AG08395 (cell line): ENCODE measurements around the gene ENG.
"Not testable (repeated sequence)": the region's sequence is repeated elsewhere in the genome, so short reads cannot be mapped to it uniquely, and the experiment has no call there.

Source experiments
- DNase-seq: peaks from one replicate; pipeline ENCODE4 v3.0.0; 2012; ENCODE audit warnings: mixed read lengths, low spot score

Gene ENG

GRCh38 chr9:127791085-127791484 lies 63.4 kb downstream of the ENG start:
- DNase-seq, result no peak

- DNase-seq, result no peak
These were observed 64.2 kb downstream of the ENG start for GRCh38 chr9:127790094-127790855.

GRCh38 chr9:127789179-127789578 lies 65.3 kb downstream of the ENG start:
- no peak for DNase-seq

- DNase-seq, result no peak
These were observed 66.0 kb downstream of the ENG start for GRCh38 chr9:127788337-127789011.

- peak; percentile 35 for DNase-seq
These were observed 67.7 kb downstream of the ENG start for GRCh38 chr9:127786773-127787104.

- peak; percentile 96 for DNase-seq
These were observed 68.3 kb downstream of the ENG start, which contains the start of gene CDK9 for GRCh38 chr9:127785933-127786772. CDK9 (plus strand) TSS chr9:127786034; CDS start chr9:127786149, 115 bp downstream.

GRCh38 chr9:127785023-127785932 lies 69.2 kb downstream of the ENG start:
- peak; percentile 92 for DNase-seq

- no peak for DNase-seq
These were observed 71.1 kb downstream of the ENG start for GRCh38 chr9:127783111-127784008.

GRCh38 chr9:127781806-127782205 lies 72.7 kb downstream of the ENG start:
- DNase-seq, result no peak

- DNase-seq, result not testable (repeated sequence)
These were observed 73.5 kb downstream of the ENG start for GRCh38 chr9:127780909-127781308.

GRCh38 chr9:127780126-127780885 lies 74.2 kb downstream of the ENG start:
- no peak for DNase-seq

GRCh38 chr9:127779136-127779981 lies 75.1 kb downstream of the ENG start:
- DNase-seq, result no peak

- no peak for DNase-seq
These were observed 76.0 kb downstream of the ENG start, which contains the start of gene SH2D3C for GRCh38 chr9:127778280-127779135. SH2D3C (minus strand) TSS chr9:127778666; CDS start chr9:127778627, 39 bp downstream.

- DNase-seq, result no peak
These were observed 77.0 kb downstream of the ENG start for GRCh38 chr9:127777368-127777980.

- DNase-seq, result no peak
These were observed 77.6 kb downstream of the ENG start for GRCh38 chr9:127776924-127777289.

- no peak for DNase-seq
These were observed 78.1 kb downstream of the ENG start for GRCh38 chr9:127776195-127776923.

- DNase-seq, result no peak
These were observed 80.5 kb downstream of the ENG start for GRCh38 chr9:127773981-127774380.
